GM12878 (cell line): ENCODE data around the gene NEURL4. TPM values are rescaled to one million over a fixed set of nuclear protein-coding genes. Genes with fewer than 3 reads are reported as not detected.

Source experiments
- ATF7 ChIP-seq: fragments of 450-650 bp; IDR thresholded peaks from 2 replicates; pipeline ENCODE4 v1.6.1; 2016; ENCODE audit warnings: low read depth, mild to moderate bottlenecking
- BMI1 ChIP-seq: fragments of 450-650 bp; IDR thresholded peaks from 2 replicates; pipeline ENCODE4 v1.6.1; 2016; ENCODE audit warnings: mild to moderate bottlenecking, moderate library complexity, borderline replicate concordance
- DPF2 ChIP-seq: fragments of 450-650 bp; IDR thresholded peaks from 2 replicates; pipeline ENCODE4 v1.6.1; 2017; ENCODE audit warnings: mild to moderate bottlenecking
- HDGF ChIP-seq: fragments of 450-650 bp; IDR thresholded peaks from 2 replicates; pipeline ENCODE4 v1.6.1; 2016; ENCODE audit warnings: antibody characterized with exemption
- IRF4 ChIP-seq: IDR thresholded peaks from 2 replicates; pipeline ENCODE4 v1.6.1; 2011; ENCODE audit warnings: low read depth, low read length
- JUND ChIP-seq: IDR thresholded peaks from 2 replicates; pipeline ENCODE4 v1.6.1; 2012; ENCODE audit warnings: low read depth, mild to moderate bottlenecking, low read length, improper control_type of control experiment, moderate library complexity
- KAT2A ChIP-seq: conservative IDR thresholded peaks from 2 replicates; pipeline ENCODE4 v1.6.1; 2011; ENCODE audit warnings: low read depth, low read length; ENCODE audit not compliant: control insufficient read depth
- LARP7 ChIP-seq: fragments of 450-650 bp; IDR thresholded peaks from 2 replicates; pipeline ENCODE4 v1.6.1; 2017; ENCODE audit warnings: mild to moderate bottlenecking
- MEF2A ChIP-seq: IDR thresholded peaks from 2 replicates; pipeline ENCODE4 v1.6.1; 2011; ENCODE audit warnings: low read depth, mild to moderate bottlenecking, low read length, moderate library complexity; ENCODE audit not compliant: insufficient read depth
- MEF2B ChIP-seq: fragments of 450-650 bp; IDR thresholded peaks from 2 replicates; pipeline ENCODE4 v1.6.1; 2018; ENCODE audit warnings: mild to moderate bottlenecking, moderate library complexity; ENCODE audit not compliant: partially characterized antibody, poor library complexity, severe bottlenecking
- MLLT1 ChIP-seq: fragments of 450-650 bp; IDR thresholded peaks from 2 replicates; pipeline ENCODE4 v1.6.1; 2016; ENCODE audit warnings: mild to moderate bottlenecking
- POLR2AphosphoS2 ChIP-seq: IDR thresholded peaks from 2 replicates; pipeline ENCODE4 v1.6.1; 2011; ENCODE audit warnings: low read depth, mild to moderate bottlenecking, low read length, improper control_type of control experiment, moderate library complexity
- RAD51 ChIP-seq: fragments of 450-650 bp; IDR thresholded peaks from 2 replicates; pipeline ENCODE4 v1.6.1; 2016; ENCODE audit warnings: moderate library complexity, mild to moderate bottlenecking, inconsistent platforms
- RUNX3 ChIP-seq: IDR thresholded peaks from 2 replicates; pipeline ENCODE4 v1.6.1; 2012; ENCODE audit warnings: low read length, inconsistent platforms
- SIX5 ChIP-seq: IDR thresholded peaks from 2 replicates; pipeline ENCODE4 v1.6.1; 2011; ENCODE audit warnings: mild to moderate bottlenecking, low read depth, low read length, moderate library complexity; ENCODE audit not compliant: severe bottlenecking
- SMC3 ChIP-seq: IDR thresholded peaks from 2 replicates; pipeline ENCODE4 v1.6.1; 2011; ENCODE audit warnings: low read length, improper control_type of control experiment, borderline replicate concordance
- TCF3 ChIP-seq: IDR thresholded peaks from 2 replicates; pipeline ENCODE4 v1.6.1; 2012; ENCODE audit warnings: low read depth, mild to moderate bottlenecking, low read length, borderline replicate concordance; ENCODE audit not compliant: insufficient read depth
- YY1 ChIP-seq: IDR thresholded peaks from 2 replicates; pipeline ENCODE4 v1.6.1; 2011; ENCODE audit warnings: low read depth, mild to moderate bottlenecking, low read length
- ZSCAN29 ChIP-seq: fragments of 450-650 bp; IDR thresholded peaks from 2 replicates; pipeline ENCODE4 v1.6.1; 2017; ENCODE audit warnings: mild to moderate bottlenecking, moderate library complexity
- polyA plus RNA-seq, 11 experiments: library from polyadenylated mRNA; depleted of rRNA in 4 of 11; unstranded in 6 of 11; stranded (reverse) in 5 of 11; fragments of >200 nt; fragmentation: Nextera tagmentation in 4 of 11; fragmentation: Illumina TruSeq in 1 of 11; extraction: Ambion mirVana in 4 of 11; extraction: Trizol in 1 of 11; gene quantifications; 1 replicate in 1 of 11; 2 replicates in 10 of 11; pipeline versions ENCODE4 v1.2.1 to v1.2.3, GENCODE V29; 2011 to 2016; ENCODE audit warnings: inconsistent platforms in 2 of 11, missing spikeins in 2 of 11, low read depth in 1 of 11
- total RNA-seq, 4 experiments: library from RNA; depleted of rRNA in 3 of 4; stranded (reverse); fragments of >200 nt in 3 of 4; fragmentation: Illumina TruSeq in 1 of 4; extraction: Trizol in 1 of 4; gene quantifications; 2 replicates each; pipeline versions ENCODE4 v1.2.1 to v1.2.3, GENCODE V29; 2013 to 2021
- TF ChIP-seq, protein P1 (sequence below): IDR thresholded peaks from 2 replicates; pipeline ENCODE4 v1.6.1; 2012; ENCODE audit warnings: mild to moderate bottlenecking, low read depth, low read length
- TF ChIP-seq, protein P2 (sequence below): fragments of 150-350 bp; IDR thresholded peaks from 2 replicates; pipeline ENCODE4 v1.6.1; 2016; ENCODE audit warnings: low read depth, low read length

The NEURL4 gene
- total and polyA plus RNA-seq, 10 of the 15 experiments (the other 5 are each of a cell fraction or from before 2014, with no cell fraction given): 0.03 to 41.9 (median 10.0) TPM

GRCh38 chr17:7307686-7308624 is 21.2 kb downstream of the NEURL4 start (continued):
- TF ChIP-seq MLLT1 (no peak), TCF3 (no peak), KAT2A (no peak), RAD51 (no peak), IRF4 (no peak), MEF2B (no peak), YY1 (no peak), RUNX3 (no peak), JUND (no peak), BMI1 (no peak), DPF2 (peak; percentile 37; the same call in 1 of the 2 replicates), POLR2AphosphoS2 (no peak; the same call in 1 of the 2 replicates), ATF7 (no peak), LARP7 (peak; percentile 71), SMC3 (no peak), HDGF (no peak), SIX5 (no peak), ZSCAN29 (no peak), MEF2A (no peak)
- TF ChIP-seq, protein P1, sequence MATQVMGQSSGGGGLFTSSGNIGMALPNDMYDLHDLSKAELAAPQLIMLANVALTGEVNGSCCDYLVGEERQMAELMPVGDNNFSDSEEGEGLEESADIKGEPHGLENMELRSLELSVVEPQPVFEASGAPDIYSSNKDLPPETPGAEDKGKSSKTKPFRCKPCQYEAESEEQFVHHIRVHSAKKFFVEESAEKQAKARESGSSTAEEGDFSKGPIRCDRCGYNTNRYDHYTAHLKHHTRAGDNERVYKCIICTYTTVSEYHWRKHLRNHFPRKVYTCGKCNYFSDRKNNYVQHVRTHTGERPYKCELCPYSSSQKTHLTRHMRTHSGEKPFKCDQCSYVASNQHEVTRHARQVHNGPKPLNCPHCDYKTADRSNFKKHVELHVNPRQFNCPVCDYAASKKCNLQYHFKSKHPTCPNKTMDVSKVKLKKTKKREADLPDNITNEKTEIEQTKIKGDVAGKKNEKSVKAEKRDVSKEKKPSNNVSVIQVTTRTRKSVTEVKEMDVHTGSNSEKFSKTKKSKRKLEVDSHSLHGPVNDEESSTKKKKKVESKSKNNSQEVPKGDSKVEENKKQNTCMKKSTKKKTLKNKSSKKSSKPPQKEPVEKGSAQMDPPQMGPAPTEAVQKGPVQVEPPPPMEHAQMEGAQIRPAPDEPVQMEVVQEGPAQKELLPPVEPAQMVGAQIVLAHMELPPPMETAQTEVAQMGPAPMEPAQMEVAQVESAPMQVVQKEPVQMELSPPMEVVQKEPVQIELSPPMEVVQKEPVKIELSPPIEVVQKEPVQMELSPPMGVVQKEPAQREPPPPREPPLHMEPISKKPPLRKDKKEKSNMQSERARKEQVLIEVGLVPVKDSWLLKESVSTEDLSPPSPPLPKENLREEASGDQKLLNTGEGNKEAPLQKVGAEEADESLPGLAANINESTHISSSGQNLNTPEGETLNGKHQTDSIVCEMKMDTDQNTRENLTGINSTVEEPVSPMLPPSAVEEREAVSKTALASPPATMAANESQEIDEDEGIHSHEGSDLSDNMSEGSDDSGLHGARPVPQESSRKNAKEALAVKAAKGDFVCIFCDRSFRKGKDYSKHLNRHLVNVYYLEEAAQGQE: no peak
- TF ChIP-seq, protein P2, sequence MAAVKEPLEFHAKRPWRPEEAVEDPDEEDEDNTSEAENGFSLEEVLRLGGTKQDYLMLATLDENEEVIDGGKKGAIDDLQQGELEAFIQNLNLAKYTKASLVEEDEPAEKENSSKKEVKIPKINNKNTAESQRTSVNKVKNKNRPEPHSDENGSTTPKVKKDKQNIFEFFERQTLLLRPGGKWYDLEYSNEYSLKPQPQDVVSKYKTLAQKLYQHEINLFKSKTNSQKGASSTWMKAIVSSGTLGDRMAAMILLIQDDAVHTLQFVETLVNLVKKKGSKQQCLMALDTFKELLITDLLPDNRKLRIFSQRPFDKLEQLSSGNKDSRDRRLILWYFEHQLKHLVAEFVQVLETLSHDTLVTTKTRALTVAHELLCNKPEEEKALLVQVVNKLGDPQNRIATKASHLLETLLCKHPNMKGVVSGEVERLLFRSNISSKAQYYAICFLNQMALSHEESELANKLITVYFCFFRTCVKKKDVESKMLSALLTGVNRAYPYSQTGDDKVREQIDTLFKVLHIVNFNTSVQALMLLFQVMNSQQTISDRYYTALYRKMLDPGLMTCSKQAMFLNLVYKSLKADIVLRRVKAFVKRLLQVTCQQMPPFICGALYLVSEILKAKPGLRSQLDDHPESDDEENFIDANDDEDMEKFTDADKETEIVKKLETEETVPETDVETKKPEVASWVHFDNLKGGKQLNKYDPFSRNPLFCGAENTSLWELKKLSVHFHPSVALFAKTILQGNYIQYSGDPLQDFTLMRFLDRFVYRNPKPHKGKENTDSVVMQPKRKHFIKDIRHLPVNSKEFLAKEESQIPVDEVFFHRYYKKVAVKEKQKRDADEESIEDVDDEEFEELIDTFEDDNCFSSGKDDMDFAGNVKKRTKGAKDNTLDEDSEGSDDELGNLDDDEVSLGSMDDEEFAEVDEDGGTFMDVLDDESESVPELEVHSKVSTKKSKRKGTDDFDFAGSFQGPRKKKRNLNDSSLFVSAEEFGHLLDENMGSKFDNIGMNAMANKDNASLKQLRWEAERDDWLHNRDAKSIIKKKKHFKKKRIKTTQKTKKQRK: no peak
